DMS53 treated with DMSO at 0.1 percent for 48 hours (cell line): ENCODE results near the gene PCGF5.
"Not testable (repeated sequence)": the region's sequence is repeated elsewhere in the genome, so short reads cannot be mapped to it uniquely, and the experiment has no call there.

Experiments used
- DNase-seq: peaks from one replicate; lab custom pipeline; 2025; ENCODE audit not compliant: unreplicated experiment; lab: John Stamatoyannopoulos, UW

The PCGF5 gene

GRCh38 chr10:91323293-91323905 lies 102.9 kb downstream of the PCGF5 start:
- not testable (repeated sequence) for DNase-seq

- DNase-seq: no peak
Observed at GRCh38 chr10:91328320-91328984, 108.0 kb downstream of the PCGF5 start.
